GM18861 (cell line): ENCODE measurements around the gene ICA1.
A peak's percentile ranks its signal among the peaks of the same experiment; 100 is the strongest.

ENCODE experiments used
- ATAC-seq: cut with Tn5 transposase; IDR thresholded peaks from one replicate; pipeline ENCODE4 v1.9.1; 2021; ENCODE audit not compliant: unreplicated experiment

Gene ICA1

GRCh38 chr7:8201846-8202441, 60.0 kb downstream of the ICA1 start:
- ATAC-seq, result no peak

GRCh38 chr7:8200717-8201116, 61.2 kb downstream of the ICA1 start:
- no peak for ATAC-seq

- no peak for ATAC-seq
Measured at GRCh38 chr7:8200316-8200715, 61.7 kb downstream of the ICA1 start.

- ATAC-seq, result no peak
Measured at GRCh38 chr7:8197994-8198698, 63.8 kb downstream of the ICA1 start.

GRCh38 chr7:8192897-8193296, 69.1 kb downstream of the ICA1 start:
- no peak for ATAC-seq

GRCh38 chr7:8190119-8190895, 71.7 kb downstream of the ICA1 start:
- peak; percentile 87 for ATAC-seq

- no peak for ATAC-seq
Measured at GRCh38 chr7:8189625-8190024, 72.3 kb downstream of the ICA1 start.

- ATAC-seq, result no peak
Measured at GRCh38 chr7:8185926-8186683, 75.9 kb downstream of the ICA1 start.

DNA sequence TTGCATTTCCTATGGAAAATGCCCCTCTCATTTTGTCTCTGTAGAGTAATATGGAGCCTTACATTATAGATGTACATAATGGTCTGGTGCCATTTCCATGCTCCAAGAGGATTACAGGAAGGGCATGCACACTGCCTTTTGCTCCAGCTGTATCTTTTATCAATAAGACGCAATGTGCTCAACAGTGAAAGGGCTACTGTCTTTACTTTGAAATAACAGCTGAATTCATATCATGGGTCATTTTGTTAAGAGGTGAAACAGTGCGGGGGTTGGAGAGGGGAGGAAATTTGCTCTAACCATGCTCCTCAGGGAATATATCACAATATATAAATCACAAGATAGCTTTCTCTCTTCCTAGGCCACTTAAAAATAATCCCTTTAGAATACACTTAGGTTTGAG, 77.7 kb downstream of the ICA1 start:
- ATAC-seq, result no peak

- no peak for ATAC-seq
Measured at GRCh38 chr7:8179486-8179885, 82.5 kb downstream of the ICA1 start.

GRCh38 chr7:8178353-8178752, 83.6 kb downstream of the ICA1 start:
- peak; percentile 22 for ATAC-seq

- peak; percentile 39 for ATAC-seq
Measured at GRCh38 chr7:8177109-8177933, 84.6 kb downstream of the ICA1 start.

GRCh38 chr7:8176370-8177081, 85.4 kb downstream of the ICA1 start:
- ATAC-seq, result peak; percentile 64

DNA sequence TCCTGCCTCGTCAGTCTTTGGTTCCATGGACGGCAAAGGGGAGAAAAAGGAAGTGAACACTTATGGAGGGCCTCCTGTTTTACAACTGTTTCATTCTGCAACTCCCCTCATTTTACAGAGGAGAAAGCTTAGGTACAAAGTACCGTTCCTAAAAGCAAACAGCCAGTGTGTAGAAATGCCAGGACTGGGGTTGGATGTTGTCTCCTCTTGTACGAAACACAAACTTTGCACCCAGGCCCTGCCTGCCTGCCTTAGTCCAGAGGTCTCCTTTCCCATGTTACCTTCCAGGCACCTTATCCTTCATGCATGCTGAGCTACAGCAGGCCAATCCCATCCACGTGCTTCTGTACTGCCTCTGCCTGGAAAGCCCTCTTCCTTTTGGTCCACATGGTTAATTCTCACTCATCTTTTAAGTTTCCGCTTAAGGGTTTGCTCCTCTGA, 86.0 kb downstream of the ICA1 start:
- ATAC-seq, result no peak

- ATAC-seq, result no peak
Measured at GRCh38 chr7:8172372-8173354, 89.3 kb downstream of the ICA1 start.

DNA sequence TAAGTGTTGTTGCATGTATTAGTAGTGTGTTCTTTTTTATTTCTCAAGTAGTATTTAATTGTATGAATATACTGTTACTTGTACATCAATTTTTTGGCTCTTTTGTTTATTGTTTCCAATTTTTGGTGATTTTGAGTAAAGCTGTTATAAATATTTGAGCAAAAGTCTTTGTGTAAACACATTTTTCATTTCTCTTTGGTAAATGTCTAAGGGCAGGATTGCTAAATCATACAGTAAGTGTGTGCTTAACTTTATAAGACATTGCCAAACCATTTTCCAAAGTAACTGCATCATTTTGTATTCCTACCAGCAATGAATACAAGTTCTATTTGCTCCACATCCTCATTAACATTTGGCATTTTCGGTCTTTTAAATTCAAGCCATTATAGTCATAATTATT, 92.8 kb downstream of the ICA1 start:
- no peak for ATAC-seq

DNA sequence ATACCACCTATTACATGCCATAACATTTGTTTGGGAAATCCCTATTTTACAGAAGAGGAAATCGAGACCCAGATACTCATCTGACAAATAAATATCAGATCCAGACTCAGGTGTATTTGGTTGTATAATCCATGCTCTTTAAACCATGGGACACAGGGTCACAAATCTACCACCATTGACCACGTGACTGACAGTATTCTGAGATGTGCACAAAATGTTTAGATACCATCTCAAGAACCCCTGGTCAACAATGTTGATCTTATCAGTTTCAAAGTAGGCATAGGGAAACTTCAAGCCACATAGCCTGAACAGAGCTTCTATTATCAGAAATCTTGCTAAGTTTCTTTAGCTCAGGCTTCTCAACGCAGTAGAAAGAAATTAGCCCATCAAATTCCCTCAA, 93.6 kb downstream of the ICA1 start:
- ATAC-seq, result no peak

DNA sequence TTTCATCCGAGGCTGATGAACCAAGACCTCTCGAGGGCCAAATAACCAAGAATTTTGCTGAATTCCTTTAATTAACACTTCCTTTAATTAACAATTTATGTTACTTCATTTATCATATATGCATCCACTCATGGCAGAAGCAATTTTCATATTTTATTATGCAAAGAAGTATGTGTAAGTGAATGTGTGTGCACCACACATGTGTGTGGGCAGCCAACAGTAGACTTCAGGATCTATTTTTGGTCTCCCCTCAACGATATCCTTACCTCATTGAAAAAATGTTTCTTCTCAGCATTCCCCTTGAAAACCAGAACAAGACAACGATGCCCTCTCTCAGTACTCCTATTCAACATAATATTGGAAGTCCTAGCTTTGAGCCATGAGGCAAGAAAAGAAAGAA, 96.8 kb downstream of the ICA1 start:
- no peak for ATAC-seq

DNA sequence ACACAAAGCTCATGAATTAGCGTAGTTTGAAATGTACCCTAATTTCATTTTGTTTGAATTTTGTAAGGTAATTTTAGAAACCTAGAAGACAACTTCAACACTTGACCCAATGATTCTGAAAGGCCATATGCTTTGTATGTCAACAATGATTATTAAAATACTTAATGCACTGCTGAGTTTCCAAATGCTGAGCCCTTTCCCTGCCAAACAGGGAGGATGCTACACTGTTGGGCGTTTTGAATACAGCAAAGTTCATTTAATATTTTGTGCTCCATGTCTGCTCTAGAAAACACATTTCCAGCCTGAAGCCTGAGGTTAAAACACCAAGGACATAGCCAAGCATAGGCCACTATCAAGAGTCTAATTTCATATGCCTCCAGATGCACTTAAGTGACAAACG, 99.8 kb downstream of the ICA1 start:
- no peak for ATAC-seq
